Panc1 (cell line): ENCODE data around the gene SPEF1. TPM values are rescaled to one million over a fixed set of nuclear protein-coding genes. Genes with fewer than 3 reads are reported as not detected.
A peak's percentile ranks its signal among the peaks of the same experiment; 100 is the strongest.

Experiments used
- ATAC-seq: fragments of 200-7000 bp; cut with Tn5 transposase; 2 replicates; pipeline ENCODE4 v1.9.1; 2020; ENCODE audit warnings: mild to moderate bottlenecking, moderate library complexity
- BruUV-seq: library from RNA; stranded (reverse); fragments of 400-500 nt; replicated peaks from 2 replicates; lab custom pipeline; 2021; lab: Mats Ljungman, UMichigan
- CTCF ChIA-PET: fragments of 300-600 bp; sonication (Branson Sonifier 250); formaldehyde crosslinking; loops from one replicate; lab custom pipeline; 2022; ENCODE audit warnings: antibody characterized with exemption; lab: Charles Lee
- POLR2A ChIA-PET: fragments of 300-600 bp; sonication (Branson Sonifier 250); formaldehyde crosslinking; loops from one replicate; lab custom pipeline; 2022; ENCODE audit warnings: antibody characterized with exemption; lab: Charles Lee
- DNase-seq: peaks from one replicate; pipeline ENCODE4 v3.0.0-alpha.2; 2010; ENCODE audit warnings: low read depth, low spot score
- H3K27ac ChIP-seq: 2 replicates; pipeline ENCODE4 v1.5.1; 2011; ENCODE audit warnings: mild to moderate bottlenecking, low read length, inconsistent platforms
- H3K27me3 ChIP-seq: fragments of 200-500 bp; sonication (Bioruptor generic); 2 replicates; pipeline ENCODE4 v1.6.0; 2014; ENCODE audit warnings: low read length, inconsistent platforms; ENCODE audit not compliant: control insufficient read depth, insufficient read depth
- H3K36me3 ChIP-seq: fragments of 200-500 bp; sonication (Bioruptor generic); 2 replicates; pipeline ENCODE4 v1.5.1; 2014; ENCODE audit warnings: inconsistent platforms, mild to moderate bottlenecking, low read length, moderate library complexity; ENCODE audit not compliant: control insufficient read depth, insufficient read depth
- H3K4me1 ChIP-seq: 2 replicates; pipeline ENCODE4 v1.5.1; 2011; ENCODE audit warnings: inconsistent platforms, mild to moderate bottlenecking, low read length, moderate library complexity; ENCODE audit not compliant: control insufficient read depth, insufficient read depth
- H3K4me3 ChIP-seq, 2 experiments: 2 replicates each; pipeline ENCODE4 v1.5.1; 2011 to 2012; ENCODE audit warnings: low read depth in 2 of 2, low read length in 2 of 2, mild to moderate bottlenecking in 2 of 2, inconsistent platforms in 1 of 2, moderate library complexity in 1 of 2
- H3K9me3 ChIP-seq: fragments of 200-500 bp; sonication (Bioruptor generic); 2 replicates; pipeline ENCODE4 v1.5.1; 2014; ENCODE audit warnings: low read depth, mild to moderate bottlenecking, inconsistent platforms, low read length, moderate library complexity; ENCODE audit not compliant: control insufficient read depth, insufficient read depth
- POLR2AphosphoS5 ChIP-seq: IDR thresholded peaks from 2 replicates; pipeline ENCODE4 v1.6.1; 2012; ENCODE audit warnings: mild to moderate bottlenecking, low read depth, low read length, moderate library complexity
- SIN3A ChIP-seq: IDR thresholded peaks from 2 replicates; pipeline ENCODE4 v1.6.1; 2012; ENCODE audit warnings: low read depth, mild to moderate bottlenecking, low read length, moderate library complexity, borderline replicate concordance; ENCODE audit not compliant: insufficient read depth
- TCF7L2 ChIP-seq: IDR thresholded peaks from 2 replicates; pipeline ENCODE4 v1.6.1; 2011; ENCODE audit warnings: mild to moderate bottlenecking, low read depth, low read length, inconsistent platforms
- in situ Hi-C: cut with HindIII; loops from 2 replicates; pipeline ENCODE4 v1.10.0; 2016; ENCODE audit warnings: low sequenced_read_pairs, low pct_unique_long_range_greater_than_20kb
- intact Hi-C: fragments of 100-400 bp; cut with micrococcal nuclease; formaldehyde crosslinking; loops from one replicate; pipeline ENCODE4 v1.10.0; 2022; ENCODE audit not compliant: unreplicated experiment
- total RNA-seq: library from RNA; stranded (reverse); gene quantifications from one replicate; pipeline ENCODE4 v1.2.1, GENCODE V29; 2021; ENCODE audit not compliant: unreplicated experiment
- TF ChIP-seq, protein P1 (sequence below), 2 experiments: IDR thresholded peaks; 2 replicates each; pipeline ENCODE4 v1.6.1; 2011 to 2012; ENCODE audit warnings: low read depth in 2 of 2, control low read depth in 1 of 2, low read length in 1 of 2, mild to moderate bottlenecking in 1 of 2, moderate library complexity in 1 of 2; ENCODE audit not compliant: insufficient read depth in 1 of 2
- TF ChIP-seq, protein P2 (sequence below): fragments of 450-650 bp; IDR thresholded peaks from 2 replicates; pipeline ENCODE4 v1.5.1; 2017; ENCODE audit warnings: mild to moderate bottlenecking

SPEF1 gene
- total RNA-seq, 1 experiment from 2014 or later: 0.41 TPM

DNA sequence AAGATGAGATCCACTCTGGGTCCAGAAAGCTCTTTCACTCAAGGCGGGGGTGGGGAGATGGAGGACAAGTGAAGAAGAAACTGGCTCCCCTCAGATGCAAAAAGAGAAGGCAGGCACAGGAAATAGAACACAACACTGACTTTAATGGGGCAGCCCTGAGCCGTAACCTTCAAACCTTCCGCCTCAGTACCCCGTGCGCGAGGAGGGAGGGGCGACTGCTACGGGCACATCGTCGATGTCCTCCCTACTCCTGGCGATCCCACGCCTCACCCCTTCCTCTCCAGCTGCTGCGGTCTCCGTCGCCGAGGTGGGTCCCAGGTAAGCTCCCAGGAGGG, 3.9 kb downstream of the SPEF1 start:
- in situ Hi-C loops: no loop called here
- no TSS peak for BruUV-seq
- Histone ChIP-seq H3K27ac (no peak overlapping the region), H3K9me3 (no peaks in the 10 kb centered on the region), H3K4me1 (0 out of 2 replicates have a peak, but pooled peaks cover 3% of the 10 kb centered on the region), H3K27me3 (no peaks in the 10 kb centered on the region), H3K4me3 (peak overlapping the region; percentile 40 to 62), H3K36me3 (no peaks in the 10 kb centered on the region)
- POLR2A ChIA-PET: interaction anchor here (0.5 to 0.7 kb wide), 2 partner anchors 12 to 169 kb away, joined by 3 to 4 read pairs; no protein-coding TSS in a partner anchor
- DNase-seq (no peak), ATAC-seq (no peak)
- TF ChIP-seq POLR2AphosphoS5 (no peak), TCF7L2 (no peak), SIN3A (no peak)
- TF ChIP-seq, protein P1, sequence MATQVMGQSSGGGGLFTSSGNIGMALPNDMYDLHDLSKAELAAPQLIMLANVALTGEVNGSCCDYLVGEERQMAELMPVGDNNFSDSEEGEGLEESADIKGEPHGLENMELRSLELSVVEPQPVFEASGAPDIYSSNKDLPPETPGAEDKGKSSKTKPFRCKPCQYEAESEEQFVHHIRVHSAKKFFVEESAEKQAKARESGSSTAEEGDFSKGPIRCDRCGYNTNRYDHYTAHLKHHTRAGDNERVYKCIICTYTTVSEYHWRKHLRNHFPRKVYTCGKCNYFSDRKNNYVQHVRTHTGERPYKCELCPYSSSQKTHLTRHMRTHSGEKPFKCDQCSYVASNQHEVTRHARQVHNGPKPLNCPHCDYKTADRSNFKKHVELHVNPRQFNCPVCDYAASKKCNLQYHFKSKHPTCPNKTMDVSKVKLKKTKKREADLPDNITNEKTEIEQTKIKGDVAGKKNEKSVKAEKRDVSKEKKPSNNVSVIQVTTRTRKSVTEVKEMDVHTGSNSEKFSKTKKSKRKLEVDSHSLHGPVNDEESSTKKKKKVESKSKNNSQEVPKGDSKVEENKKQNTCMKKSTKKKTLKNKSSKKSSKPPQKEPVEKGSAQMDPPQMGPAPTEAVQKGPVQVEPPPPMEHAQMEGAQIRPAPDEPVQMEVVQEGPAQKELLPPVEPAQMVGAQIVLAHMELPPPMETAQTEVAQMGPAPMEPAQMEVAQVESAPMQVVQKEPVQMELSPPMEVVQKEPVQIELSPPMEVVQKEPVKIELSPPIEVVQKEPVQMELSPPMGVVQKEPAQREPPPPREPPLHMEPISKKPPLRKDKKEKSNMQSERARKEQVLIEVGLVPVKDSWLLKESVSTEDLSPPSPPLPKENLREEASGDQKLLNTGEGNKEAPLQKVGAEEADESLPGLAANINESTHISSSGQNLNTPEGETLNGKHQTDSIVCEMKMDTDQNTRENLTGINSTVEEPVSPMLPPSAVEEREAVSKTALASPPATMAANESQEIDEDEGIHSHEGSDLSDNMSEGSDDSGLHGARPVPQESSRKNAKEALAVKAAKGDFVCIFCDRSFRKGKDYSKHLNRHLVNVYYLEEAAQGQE (IDR thresholded peaks at IDR 0.05; ENCODE audit: insufficient read depth in 1 of 2, low read depth in 2 of 2, low read length in 1 of 2): no peak
- TF ChIP-seq, protein P2, sequence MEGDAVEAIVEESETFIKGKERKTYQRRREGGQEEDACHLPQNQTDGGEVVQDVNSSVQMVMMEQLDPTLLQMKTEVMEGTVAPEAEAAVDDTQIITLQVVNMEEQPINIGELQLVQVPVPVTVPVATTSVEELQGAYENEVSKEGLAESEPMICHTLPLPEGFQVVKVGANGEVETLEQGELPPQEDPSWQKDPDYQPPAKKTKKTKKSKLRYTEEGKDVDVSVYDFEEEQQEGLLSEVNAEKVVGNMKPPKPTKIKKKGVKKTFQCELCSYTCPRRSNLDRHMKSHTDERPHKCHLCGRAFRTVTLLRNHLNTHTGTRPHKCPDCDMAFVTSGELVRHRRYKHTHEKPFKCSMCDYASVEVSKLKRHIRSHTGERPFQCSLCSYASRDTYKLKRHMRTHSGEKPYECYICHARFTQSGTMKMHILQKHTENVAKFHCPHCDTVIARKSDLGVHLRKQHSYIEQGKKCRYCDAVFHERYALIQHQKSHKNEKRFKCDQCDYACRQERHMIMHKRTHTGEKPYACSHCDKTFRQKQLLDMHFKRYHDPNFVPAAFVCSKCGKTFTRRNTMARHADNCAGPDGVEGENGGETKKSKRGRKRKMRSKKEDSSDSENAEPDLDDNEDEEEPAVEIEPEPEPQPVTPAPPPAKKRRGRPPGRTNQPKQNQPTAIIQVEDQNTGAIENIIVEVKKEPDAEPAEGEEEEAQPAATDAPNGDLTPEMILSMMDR: no peak
- CTCF ChIA-PET: interaction anchor here (0.5 to 0.6 kb wide), 3 partner anchors 41 to 211 kb away, joined by 3 to 6 read pairs (median 4); no protein-coding TSS in a partner anchor
- intact Hi-C loops: no loop called here

DNA sequence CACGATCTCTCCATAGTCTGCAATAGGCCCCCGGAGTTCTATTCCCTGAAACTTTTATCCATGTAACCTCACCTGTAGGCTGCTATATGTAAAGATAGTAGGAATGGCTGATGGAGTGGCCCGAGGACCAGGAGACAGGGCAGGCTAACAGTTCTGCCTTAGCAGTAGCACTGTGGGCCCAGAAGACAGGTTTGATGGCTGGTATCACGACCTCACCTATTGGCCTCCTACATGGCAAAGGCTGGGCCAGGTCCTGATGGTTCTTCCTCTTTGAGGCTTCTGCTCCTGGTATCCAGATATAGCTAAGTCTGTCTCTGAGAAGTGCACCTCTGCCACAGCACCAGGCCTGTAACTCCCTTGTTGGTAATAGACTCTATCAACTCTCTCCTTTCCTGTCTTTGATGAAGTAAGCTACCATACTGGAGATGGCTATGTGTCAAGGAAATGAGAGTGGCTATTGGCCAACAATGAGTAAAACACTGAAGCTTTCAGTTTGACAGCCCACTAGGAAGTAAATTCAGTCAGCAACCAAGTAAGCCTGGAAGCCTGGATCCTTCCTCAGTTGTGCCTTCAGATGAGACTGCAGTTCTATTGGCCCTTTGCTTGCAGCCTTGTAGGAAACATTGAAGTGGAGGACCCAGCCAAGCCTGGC, 5.7 kb downstream of the SPEF1 start:
- ChIA-PET POLR2A (no interaction called here), CTCF (interaction anchor here (0.5 kb wide), 1 partner anchor 33 kb away, joined by 3 read pairs; no protein-coding TSS in a partner anchor)
- Histone ChIP-seq H3K27me3 (no peaks in the 10 kb centered on the region), H3K27ac (no peak overlapping the region), H3K36me3 (no peaks in the 10 kb centered on the region), H3K4me3 (no peak overlapping the region), H3K9me3 (no peaks in the 10 kb centered on the region), H3K4me1 (0 out of 2 replicates have a peak, but pooled peaks cover 3% of the 10 kb centered on the region)
- TF ChIP-seq, protein P2: no peak
- TF ChIP-seq, protein P1 (IDR thresholded peaks at IDR 0.05; ENCODE audit: insufficient read depth in 1 of 2, low read depth in 2 of 2, low read length in 1 of 2): no peak
- TF ChIP-seq SIN3A: no peak
- no peak for TF ChIP-seq POLR2AphosphoS5
- TF ChIP-seq TCF7L2: no peak
- no peak for DNase-seq
- no peak for ATAC-seq
- in situ Hi-C loops: no loop called here
- intact Hi-C loops: no loop called here
- no TSS peak for BruUV-seq
